ENCODE data around the gene TRABD2A. TPM values are rescaled to one million over a fixed set of nuclear protein-coding genes. Genes with fewer than 3 reads are reported as not detected.

TRABD2A gene
- total and polyA plus RNA-seq, 4 donors = 0.26 to 10.3 (median 0.55) TPM

DNA sequence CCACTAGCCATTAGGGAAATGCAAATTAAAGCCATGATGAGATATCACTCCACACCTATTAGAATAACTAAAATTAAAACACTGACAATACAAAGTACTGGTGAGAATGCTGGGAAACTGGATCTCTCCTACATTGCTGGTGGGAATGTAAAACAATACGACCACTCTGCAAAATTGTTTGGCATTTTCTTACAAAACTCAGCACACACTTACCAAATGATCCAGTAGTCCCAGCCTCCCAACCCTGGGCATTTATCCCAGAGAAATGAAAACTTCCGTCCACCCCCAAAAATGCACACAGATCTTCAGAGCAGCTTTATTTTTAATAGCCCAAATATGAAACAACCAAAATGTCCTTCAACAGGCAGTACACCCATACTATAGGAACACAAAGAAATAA is 15.7 kb upstream of the TRABD2A start (continued):
- TF ChIP-seq RAD21 (IDR thresholded peaks at IDR 0.05) = no peak
- TF ChIP-seq, protein P1, sequence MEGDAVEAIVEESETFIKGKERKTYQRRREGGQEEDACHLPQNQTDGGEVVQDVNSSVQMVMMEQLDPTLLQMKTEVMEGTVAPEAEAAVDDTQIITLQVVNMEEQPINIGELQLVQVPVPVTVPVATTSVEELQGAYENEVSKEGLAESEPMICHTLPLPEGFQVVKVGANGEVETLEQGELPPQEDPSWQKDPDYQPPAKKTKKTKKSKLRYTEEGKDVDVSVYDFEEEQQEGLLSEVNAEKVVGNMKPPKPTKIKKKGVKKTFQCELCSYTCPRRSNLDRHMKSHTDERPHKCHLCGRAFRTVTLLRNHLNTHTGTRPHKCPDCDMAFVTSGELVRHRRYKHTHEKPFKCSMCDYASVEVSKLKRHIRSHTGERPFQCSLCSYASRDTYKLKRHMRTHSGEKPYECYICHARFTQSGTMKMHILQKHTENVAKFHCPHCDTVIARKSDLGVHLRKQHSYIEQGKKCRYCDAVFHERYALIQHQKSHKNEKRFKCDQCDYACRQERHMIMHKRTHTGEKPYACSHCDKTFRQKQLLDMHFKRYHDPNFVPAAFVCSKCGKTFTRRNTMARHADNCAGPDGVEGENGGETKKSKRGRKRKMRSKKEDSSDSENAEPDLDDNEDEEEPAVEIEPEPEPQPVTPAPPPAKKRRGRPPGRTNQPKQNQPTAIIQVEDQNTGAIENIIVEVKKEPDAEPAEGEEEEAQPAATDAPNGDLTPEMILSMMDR (IDR thresholded peaks at IDR 0.05; ENCODE audit: low read depth, low read length, missing input control) = no peak

DNA sequence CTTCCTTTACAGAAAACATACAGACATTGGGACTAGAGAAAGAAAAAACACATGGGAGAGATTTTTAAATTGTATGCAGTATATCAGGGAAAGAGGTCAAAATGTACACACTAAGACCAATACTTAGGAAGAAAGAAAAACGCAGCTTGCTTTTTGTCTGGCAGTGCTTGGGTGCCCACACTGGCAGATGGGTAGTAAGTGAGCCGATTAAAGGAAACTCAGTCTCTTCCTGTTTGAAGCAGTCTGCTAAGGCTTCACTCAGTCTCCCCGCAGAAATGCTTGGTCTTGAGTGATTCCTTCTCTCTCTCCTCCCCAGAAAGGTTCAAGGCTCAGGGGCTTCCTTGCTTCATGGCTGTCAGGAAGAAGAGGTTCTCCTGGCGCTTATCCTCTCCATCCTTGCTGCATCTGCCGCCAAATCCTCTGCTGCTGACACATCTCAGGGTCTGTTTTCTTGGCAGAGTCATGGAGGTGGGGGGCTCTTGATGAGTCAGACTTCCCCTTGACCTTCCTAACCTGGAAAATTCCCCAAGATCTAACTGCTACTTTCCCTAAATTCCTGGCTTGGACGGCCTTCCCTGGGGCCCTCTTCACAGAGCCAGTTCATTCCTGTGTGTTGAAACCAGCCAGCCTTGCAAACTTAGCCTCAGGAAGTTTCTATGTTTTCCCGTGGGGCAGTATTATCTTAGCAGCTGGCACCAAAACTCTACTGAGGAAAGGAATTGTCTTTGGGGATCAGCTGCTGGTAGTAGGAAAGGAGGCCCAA is 14.1 kb upstream of the TRABD2A start:
- H3K4me1 ChIP-seq (ENCODE audit: control insufficient read depth in 4 of 4, insufficient read depth in 4 of 4, low read length in 3 of 4) = no peaks in the 10 kb centered on the region
- no peaks in the 10 kb centered on the region for H3K27me3 ChIP-seq (ENCODE audit: control insufficient read depth in 4 of 4, insufficient read depth in 4 of 4, low read length in 3 of 4)
- H3K27ac ChIP-seq (ENCODE audit: low read depth in 1 of 2, low read length in 2 of 2) = no peak overlapping the region
- no peak overlapping the region for H3K9ac ChIP-seq (ENCODE audit: low read depth in 1 of 2, low read length in 2 of 2)
- no peaks in the 10 kb centered on the region for H3K36me3 ChIP-seq (ENCODE audit: control insufficient read depth in 4 of 4, insufficient read depth in 3 of 4, low read depth in 1 of 4, low read length in 3 of 4)
- TF ChIP-seq HNF4A (conservative IDR thresholded peaks at IDR 0.05) (no peak), TAF1 (conservative IDR thresholded peaks at IDR 0.05) (no peak), RAD21 (IDR thresholded peaks at IDR 0.05) (no peak), FOXA2 (IDR thresholded peaks at IDR 0.05) (no peak), EGR1 (IDR thresholded peaks at IDR 0.05; ENCODE audit: low read depth in 2 of 2) (no peak), NR2F2 (IDR thresholded peaks at IDR 0.05) (no peak), RXRA (IDR thresholded peaks at IDR 0.05) (no peak), JUND (IDR thresholded peaks at IDR 0.05) (no peak), GABPA (IDR thresholded peaks at IDR 0.05 in 1 of 2, conservative IDR thresholded peaks at IDR 0.05 in 1 of 2) (no peak)
- TF ChIP-seq, protein P2, sequence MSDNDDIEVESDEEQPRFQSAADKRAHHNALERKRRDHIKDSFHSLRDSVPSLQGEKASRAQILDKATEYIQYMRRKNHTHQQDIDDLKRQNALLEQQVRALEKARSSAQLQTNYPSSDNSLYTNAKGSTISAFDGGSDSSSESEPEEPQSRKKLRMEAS (IDR thresholded peaks at IDR 0.05) = no peak
- TF ChIP-seq, protein P3, sequence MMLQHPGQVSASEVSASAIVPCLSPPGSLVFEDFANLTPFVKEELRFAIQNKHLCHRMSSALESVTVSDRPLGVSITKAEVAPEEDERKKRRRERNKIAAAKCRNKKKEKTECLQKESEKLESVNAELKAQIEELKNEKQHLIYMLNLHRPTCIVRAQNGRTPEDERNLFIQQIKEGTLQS (IDR thresholded peaks at IDR 0.05) = no peak
- TF ChIP-seq, protein P1 (IDR thresholded peaks at IDR 0.05; ENCODE audit: low read depth, low read length, missing input control) = no peak
- no peaks in the 10 kb centered on the region for H3K9me3 ChIP-seq (ENCODE audit: control insufficient read depth in 4 of 4, low read length in 3 of 4)
- H3K4me3 ChIP-seq (ENCODE audit: low read depth in 1 of 3, low read length in 3 of 3) = no peak overlapping the region
- no peak for DNase-seq (ENCODE audit: low spot score)
- 69% methylated on average over 7 of the region's 7 CpGs for WGBS

DNA sequence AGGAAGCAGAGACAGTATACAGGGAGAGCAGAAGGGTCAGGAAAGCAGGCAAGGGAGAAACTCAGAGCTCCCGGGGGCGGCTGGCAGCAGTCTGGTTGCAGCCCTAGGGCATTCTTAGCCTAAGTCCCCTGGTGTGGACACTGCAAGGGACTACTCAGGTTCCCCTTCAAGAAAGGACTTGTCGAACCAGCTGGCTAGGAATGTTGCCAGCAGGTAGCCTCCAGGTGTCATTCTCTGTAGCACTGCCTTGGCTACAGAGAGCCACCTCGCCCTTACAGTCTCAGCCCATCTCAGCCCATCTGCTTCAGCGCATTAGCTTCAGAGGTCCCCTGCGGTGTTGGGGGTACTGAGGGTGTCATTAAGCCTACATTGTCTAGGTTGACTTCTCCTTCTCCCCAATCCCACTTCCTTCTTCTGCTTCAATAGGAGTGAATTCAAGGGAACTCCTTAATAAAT is 13.3 kb upstream of the TRABD2A start:
- WGBS = 81% methylated on average over 6 of the region's 6 CpGs
- Histone ChIP-seq H3K9ac (ENCODE audit: low read depth in 1 of 2, low read length in 2 of 2) (no peak overlapping the region), H3K4me3 (ENCODE audit: low read depth in 1 of 3, low read length in 3 of 3) (no peak overlapping the region), H3K9me3 (ENCODE audit: control insufficient read depth in 4 of 4, low read length in 3 of 4) (no peaks in the 10 kb centered on the region), H3K27me3 (ENCODE audit: control insufficient read depth in 4 of 4, insufficient read depth in 4 of 4, low read length in 3 of 4) (no peaks in the 10 kb centered on the region), H3K36me3 (ENCODE audit: control insufficient read depth in 4 of 4, insufficient read depth in 3 of 4, low read depth in 1 of 4, low read length in 3 of 4) (no peaks in the 10 kb centered on the region), H3K27ac (ENCODE audit: low read depth in 1 of 2, low read length in 2 of 2) (no peak overlapping the region), H3K4me1 (ENCODE audit: control insufficient read depth in 4 of 4, insufficient read depth in 4 of 4, low read length in 3 of 4) (peaks cover 0 to 2% (median under 1%) of the 10 kb centered on the region in 4 donors)
- no peak for DNase-seq (ENCODE audit: low spot score)
- TF ChIP-seq HNF4G (IDR thresholded peaks at IDR 0.05) (no peak), FOXA1 (IDR thresholded peaks at IDR 0.05) (no peak), TAF1 (conservative IDR thresholded peaks at IDR 0.05) (no peak), SP1 (IDR thresholded peaks at IDR 0.05) (no peak), RXRA (IDR thresholded peaks at IDR 0.05) (no peak), YY1 (IDR thresholded peaks at IDR 0.05) (no peak), NR2F2 (IDR thresholded peaks at IDR 0.05) (no peak), FOXA2 (IDR thresholded peaks at IDR 0.05) (no peak), REST (IDR thresholded peaks at IDR 0.05) (no peak), JUND (IDR thresholded peaks at IDR 0.05) (no peak)
- TF ChIP-seq, protein P4, sequence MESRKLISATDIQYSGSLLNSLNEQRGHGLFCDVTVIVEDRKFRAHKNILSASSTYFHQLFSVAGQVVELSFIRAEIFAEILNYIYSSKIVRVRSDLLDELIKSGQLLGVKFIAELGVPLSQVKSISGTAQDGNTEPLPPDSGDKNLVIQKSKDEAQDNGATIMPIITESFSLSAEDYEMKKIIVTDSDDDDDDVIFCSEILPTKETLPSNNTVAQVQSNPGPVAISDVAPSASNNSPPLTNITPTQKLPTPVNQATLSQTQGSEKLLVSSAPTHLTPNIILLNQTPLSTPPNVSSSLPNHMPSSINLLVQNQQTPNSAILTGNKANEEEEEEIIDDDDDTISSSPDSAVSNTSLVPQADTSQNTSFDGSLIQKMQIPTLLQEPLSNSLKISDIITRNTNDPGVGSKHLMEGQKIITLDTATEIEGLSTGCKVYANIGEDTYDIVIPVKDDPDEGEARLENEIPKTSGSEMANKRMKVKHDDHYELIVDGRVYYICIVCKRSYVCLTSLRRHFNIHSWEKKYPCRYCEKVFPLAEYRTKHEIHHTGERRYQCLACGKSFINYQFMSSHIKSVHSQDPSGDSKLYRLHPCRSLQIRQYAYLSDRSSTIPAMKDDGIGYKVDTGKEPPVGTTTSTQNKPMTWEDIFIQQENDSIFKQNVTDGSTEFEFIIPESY (IDR thresholded peaks at IDR 0.05) = no peak
- TF ChIP-seq, protein P3 (IDR thresholded peaks at IDR 0.05) = no peak
- TF ChIP-seq, protein P2 (IDR thresholded peaks at IDR 0.05) = no peak

All from liver (tissue), 9 donors.